Prostate gland (tissue), 2 donors: ENCODE data around the gene SNRNP27. TPM values are rescaled to one million over a fixed set of nuclear protein-coding genes. Genes with fewer than 3 reads are reported as not detected.

Experiments used
- DNase-seq: peaks from one replicate; pipeline ENCODE4 v3.0.0-alpha.2; 2019; ENCODE audit warnings: low spot score
- H3K27ac ChIP-seq, 2 donors: fragments of 200-600 bp; sonication (generic); 2 replicates each; pipeline ENCODE4 v1.5.1; 2017 to 2019
- H3K27me3 ChIP-seq: fragments of 200-600 bp; sonication (generic); replicated peaks from 2 replicates; pipeline ENCODE4 v1.5.1; 2019; ENCODE audit not compliant: insufficient read depth
- H3K36me3 ChIP-seq, 2 donors: fragments of 200-600 bp; sonication (generic); 1 replicate in 1 of 2; 2 replicates in 1 of 2; pipeline versions ENCODE4 v1.5.1 to v1.8.1; 2017 to 2019
- H3K4me1 ChIP-seq: fragments of 200-600 bp; sonication (generic); replicated peaks from 2 replicates; pipeline ENCODE4 v1.5.1; 2019
- H3K4me3 ChIP-seq, 2 donors: fragments of 200-600 bp; sonication (generic); 2 replicates each; pipeline ENCODE4 v1.5.1; 2017 to 2019
- H3K9me3 ChIP-seq: fragments of 200-600 bp; sonication (generic); 2 replicates; pipeline ENCODE4 v1.5.1; 2017
- CTCF ChIP-seq, 4 experiments: fragments of 200-600 bp in 2 of 4; fragments of 450-650 bp in 2 of 4; sonication (generic) in 2 of 4; IDR thresholded peaks; 1 replicate in 3 of 4; 2 replicates in 1 of 4; pipeline ENCODE4 v1.5.1; 2016 to 2019; ENCODE audit warnings: antibody characterized with exemption in 4 of 4, mild to moderate bottlenecking in 2 of 4, moderate library complexity in 2 of 4
- POLR2A ChIP-seq: fragments of 450-650 bp; IDR thresholded peaks from one replicate; pipeline ENCODE4 v1.6.1; 2016; ENCODE audit warnings: antibody characterized with exemption, mild to moderate bottlenecking
- POLR2AphosphoS5 ChIP-seq: sonication (generic); formaldehyde crosslinking; IDR thresholded peaks from one replicate; pipeline ENCODE4 v1.6.1; 2017; ENCODE audit warnings: antibody characterized with exemption
- WGBS: methylation state at CpG from one replicate; pipeline ENCODE4 v1.1.5; 2018; 5-methylcytosine and 5-hydroxymethylcytosine counted together
- intact Hi-C: fragments of 100-400 bp; cut with DNase I; formaldehyde crosslinking; loops from one replicate; pipeline ENCODE4 v1.14.2; 2022
- total RNA-seq, 2 donors: library from RNA; depleted of rRNA; stranded (reverse); fragments of >200 nt; gene quantifications; one replicate each; pipeline ENCODE4 v1.1.0, GENCODE V29; 2016

SNRNP27 gene
- total RNA-seq, 2 donors from 2014 or later, result 52.1 to 69.1 TPM

DNA sequence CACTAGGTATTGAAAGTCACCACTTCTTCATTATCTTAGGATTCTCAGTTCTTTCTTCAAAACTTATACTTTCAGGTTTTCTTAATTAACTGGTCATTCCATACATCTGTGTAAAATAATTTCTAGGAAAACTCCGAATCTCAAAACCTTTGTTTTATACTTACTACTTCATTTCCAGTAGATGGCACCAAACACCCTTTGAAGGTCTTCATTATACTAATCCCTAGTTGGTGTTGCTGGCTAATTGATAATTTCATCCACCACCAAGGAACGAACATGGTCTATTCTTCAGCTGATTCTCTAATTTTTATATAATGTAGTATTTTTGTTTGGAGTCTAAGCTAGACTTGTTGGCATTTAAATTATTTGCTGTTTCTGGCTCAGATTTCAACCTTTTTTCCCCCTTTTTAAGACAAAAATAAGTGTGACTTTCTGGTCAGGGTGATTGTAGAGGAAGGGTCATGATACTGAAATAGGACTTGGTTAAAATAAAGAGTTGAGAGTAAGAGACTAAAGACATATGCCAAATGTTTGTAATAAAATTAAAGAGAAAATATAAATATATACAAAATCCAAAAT lies 18.3 kb downstream of the SNRNP27 start:
- Histone ChIP-seq H3K36me3 (peaks cover 3 to 7% of the 10 kb centered on the region in 2 donors), H3K27me3 (no peaks in the 10 kb centered on the region), H3K4me3 (no peak overlapping the region), H3K4me1 (no peaks in the 10 kb centered on the region), H3K27ac (peak overlapping the region; percentile 99 to 100), H3K9me3 (no peaks in the 10 kb centered on the region)
- 3% methylated on average over 2 of the region's 2 CpGs for WGBS
- intact Hi-C loops, result loop anchor here (5.0 kb wide), 2 partner anchors 160 to 280 kb away; partner anchors contain the start of gene C2orf42
- peak; percentile 29 for DNase-seq
- TF ChIP-seq POLR2AphosphoS5 (peak; percentile 68), CTCF (IDR thresholded peaks at IDR 0.05) (peak; percentile 55 to 91 (median 72)), POLR2A (no peak)

GRCh38 chr2:69914164-69914949 lies 20.6 kb downstream of the SNRNP27 start:
- Histone ChIP-seq H3K9me3 (no peaks in the 10 kb centered on the region), H3K27ac (peak overlapping the region; percentile 99 to 100), H3K36me3 (peaks cover 0 to 7% of the 10 kb centered on the region in 2 donors), H3K27me3 (no peaks in the 10 kb centered on the region), H3K4me3 (peak overlapping the region; percentile 51 to 98), H3K4me1 (no peaks in the 10 kb centered on the region)
- peak; percentile 100 for DNase-seq
- WGBS, result 1% methylated on average over 34 of the region's 56 CpGs
- TF ChIP-seq POLR2A (peak; percentile 99), POLR2AphosphoS5 (peak; percentile 96), CTCF (IDR thresholded peaks at IDR 0.05) (peak in 3 of 4 experiments; percentile 38 to 61 (median 38))
- intact Hi-C loops, result loop anchor here (1.0 to 5.0 kb wide), 5 partner anchors 158 to 378 kb away; partner anchors contain the start of genes C2orf42, PCBP1 and SNRPG

DNA sequence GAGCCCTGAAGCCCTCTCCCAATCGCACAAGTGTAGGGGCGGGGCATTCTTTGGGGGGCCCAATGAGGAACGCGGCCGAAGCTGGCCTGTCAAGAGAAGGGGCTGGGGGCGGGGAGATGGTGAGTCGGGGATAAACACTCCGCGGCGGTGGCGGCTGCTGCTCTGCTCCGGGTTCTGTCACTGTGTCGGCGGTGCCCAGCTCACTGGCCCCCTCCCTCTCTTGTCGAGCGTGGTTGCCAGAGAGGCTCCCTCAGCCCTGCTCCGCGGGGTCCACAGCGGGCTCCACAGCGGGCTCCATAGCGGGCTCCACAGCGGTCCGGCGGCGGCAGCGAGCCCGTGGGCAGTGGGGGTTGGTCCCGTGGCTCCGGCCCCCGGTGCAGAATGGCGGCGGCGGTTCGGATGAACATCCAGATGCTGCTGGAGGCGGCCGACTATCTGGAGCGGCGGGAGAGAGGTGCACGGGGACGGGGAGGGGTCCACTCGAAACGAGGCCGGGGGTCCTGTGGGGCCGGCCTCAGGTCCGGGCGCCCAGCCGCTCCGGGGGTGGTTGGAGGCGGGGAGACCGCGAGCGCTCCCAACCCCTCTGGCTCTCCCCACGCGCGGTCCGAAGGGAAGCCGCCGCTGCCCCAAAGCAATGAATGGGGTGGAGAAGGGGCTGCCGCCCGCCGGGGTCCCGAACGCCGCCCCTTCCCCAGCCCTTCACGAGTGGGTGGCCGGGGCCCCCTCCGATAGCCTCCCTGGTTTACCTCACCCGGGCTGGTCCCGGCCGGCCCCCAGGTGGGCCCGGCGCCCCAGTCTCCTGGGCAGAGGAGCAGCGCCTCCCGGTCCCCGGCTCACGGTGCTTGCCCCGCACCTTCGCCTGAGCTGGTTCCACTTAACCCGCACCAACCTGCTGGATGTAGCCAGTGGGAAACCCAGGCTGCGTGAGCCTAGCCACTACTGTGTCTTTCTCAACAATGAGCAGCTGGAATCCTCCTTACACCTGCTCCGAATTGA lies 21.5 kb downstream of the SNRNP27 start, which contains the start of gene MXD1:
TSS of gene MXD1 (plus strand) at position 160 of the 996 bp plus-strand sequence. CDS start at position 382, 222 bp downstream.
- TF ChIP-seq POLR2A (peak; percentile 99), POLR2AphosphoS5 (no peak)
- WGBS, result 1% methylated on average over 54 of the region's 81 CpGs
- Histone ChIP-seq H3K4me1 (no peaks in the 10 kb centered on the region), H3K36me3 (no peaks in the 10 kb centered on the region), H3K4me3 (peak within 1 kb of the TSS; percentile 88 to 98), H3K9me3 (no peaks in the 10 kb centered on the region), H3K27ac (peak within 1 kb of the TSS; percentile 99 to 100), H3K27me3 (no peaks in the 10 kb centered on the region)
- peak; percentile 17 for DNase-seq
- intact Hi-C loops, result loop anchor here (1.0 to 5.0 kb wide), 5 partner anchors 157 to 378 kb away; partner anchors contain the start of genes C2orf42, PCBP1 and SNRPG

DNA sequence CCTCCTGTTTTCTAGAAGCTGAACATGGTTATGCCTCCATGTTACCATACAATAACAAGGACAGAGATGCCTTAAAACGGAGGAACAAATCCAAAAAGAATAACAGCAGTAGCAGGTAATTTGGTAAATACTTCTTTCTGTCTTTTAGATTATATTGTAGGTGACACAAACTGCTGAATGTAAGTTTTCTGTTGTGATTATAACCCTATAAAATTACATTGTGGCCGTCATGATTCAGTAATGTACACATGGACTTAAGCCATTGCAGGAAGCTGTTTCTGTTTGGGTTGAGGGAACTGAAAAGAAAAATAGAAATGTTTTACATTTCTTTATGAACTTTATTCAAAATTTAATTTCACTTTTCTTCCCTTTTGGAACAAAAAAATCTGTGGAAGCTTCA lies 22.4 kb downstream of the SNRNP27 start:
- intact Hi-C loops, result no loop called here
- H3K27me3 ChIP-seq, result no peaks in the 10 kb centered on the region
- H3K4me3 ChIP-seq, result peak overlapping the region; percentile 88 to 98
- H3K9me3 ChIP-seq, result no peaks in the 10 kb centered on the region
- H3K27ac ChIP-seq, result peak overlapping the region; percentile 95 to 98
- TF ChIP-seq CTCF (IDR thresholded peaks at IDR 0.05) (no peak), POLR2A (peak; percentile 25), POLR2AphosphoS5 (peak; percentile 34)
- 25% methylated on average over 2 of the region's 2 CpGs for WGBS
- DNase-seq, result no peak
- no peaks in the 10 kb centered on the region for H3K4me1 ChIP-seq
- H3K36me3 ChIP-seq, result no peaks in the 10 kb centered on the region
